ENCODE data around the gene HSPH1. TPM values are rescaled to one million over a fixed set of nuclear protein-coding genes. Genes with fewer than 3 reads are reported as not detected.

The HSPH1 gene
- total and polyA plus RNA-seq, 2 of the 13 experiments (the other 11 are each of a cell fraction or from before 2014, with no cell fraction given) = 13.0 to 62.9 TPM

GRCh38 chr13:31149604-31150003 is 12.1 kb downstream of the HSPH1 start (continued):
- TF ChIP-seq RERE (CRISPR knock-in tag; IDR thresholded peaks at IDR 0.05; ENCODE audit: low read depth) = no peak
- TF ChIP-seq GPN1 (CRISPR knock-in tag; IDR thresholded peaks at IDR 0.05; ENCODE audit: borderline replicate concordance) = no peak
- TF ChIP-seq POLR2AphosphoS2 (IDR thresholded peaks at IDR 0.05; ENCODE audit: low read depth, low read length) = no peak
- no peak for TF ChIP-seq KLF15 (CRISPR knock-in tag; IDR thresholded peaks at IDR 0.05; ENCODE audit: borderline replicate concordance)
- TF ChIP-seq ZNF225 (CRISPR knock-in tag; IDR thresholded peaks at IDR 0.05) = no peak
- TF ChIP-seq ELF4 (CRISPR knock-in tag; IDR thresholded peaks at IDR 0.05; ENCODE audit: borderline replicate concordance) = no peak

GRCh38 chr13:31145417-31145816 is 16.3 kb downstream of the HSPH1 start:
- Histone ChIP-seq H3K9me3 (ENCODE audit: low read length) (no peaks in the 10 kb centered on the region), H3K4me2 (ENCODE audit: low read depth, low read length) (no peak overlapping the region), H3K27ac (ENCODE audit: extremely low read length, insufficient read depth, low read length) (no peak overlapping the region), H3K4me1 (ENCODE audit: insufficient read depth, low read length) (no peaks in the 10 kb centered on the region), H3K79me2 (ENCODE audit: insufficient read depth, low read length) (peaks cover 2% of the 10 kb centered on the region), H4K20me1 (ENCODE audit: insufficient read depth, low read length) (no peaks in the 10 kb centered on the region; the same call in 1 of the 2 replicates), H3K9ac (ENCODE audit: insufficient read depth, low read depth, low read length) (no peak overlapping the region), H3K36me3 (replicated peaks in 1 of 2; ENCODE audit: control insufficient read depth in 1 of 2, insufficient read depth in 2 of 2, low read length in 2 of 2) (peaks cover 26 to 89% of the 10 kb centered on the region in 2 experiments), H3K4me3 (replicated peaks in 1 of 3; ENCODE audit: insufficient read depth in 1 of 3, low read depth in 2 of 3, low read length in 3 of 3) (no peak overlapping the region), H2AFZ (ENCODE audit: low read length) (no peak overlapping the region), H3K27me3 (ENCODE audit: control insufficient read depth in 1 of 2, insufficient read depth in 2 of 2, low read length in 2 of 2) (no peaks in the 10 kb centered on the region)
- DNase-seq (ENCODE audit: low spot score) = no peak
- no TSS peak for BruUV-seq (replicated peaks)
- ATAC-seq = no peak
- CTCF ChIA-PET (ENCODE audit: low intra/inter-chr PET ratio, low total read pairs) = no interaction called here
- intact Hi-C loops (cut with micrococcal nuclease; ENCODE audit: unreplicated experiment) (no loop called here), in situ Hi-C loops (cut with HindIII; ENCODE audit: extremely low pct_ligation_motif_present, low pct_unique_long_range_greater_than_20kb) (no loop called here)
- POLR2A ChIA-PET = no interaction called here
- whole genome bisulfite sequencing (ENCODE audit: low lambda C conversion rate) = 96% methylated on average over 4 of the region's 4 CpGs
- no peak for TF ChIP-seq NBN (conservative IDR thresholded peaks at IDR 0.05)
- TF ChIP-seq ATM (IDR thresholded peaks at IDR 0.05; ENCODE audit: borderline replicate concordance) = no peak
- 0 out of 2 replicates have a peak, but pooled peaks have one; percentile 22 for TF ChIP-seq ZNF652 (CRISPR knock-in tag; IDR thresholded peaks at IDR 0.05; ENCODE audit: borderline replicate concordance, low read depth)
- FAIRE-seq = no peak

All from HepG2 (cell line).